ENCODE measurements around the gene HERC4.
"Not testable (repeated sequence)": the region's sequence is repeated elsewhere in the genome, so short reads cannot be mapped to it uniquely, and the experiment has no call there.

Gene HERC4

GRCh38 chr10:67936416-67936815, 138.7 kb downstream of the HERC4 start:
- no peak for DNase-seq

DNA sequence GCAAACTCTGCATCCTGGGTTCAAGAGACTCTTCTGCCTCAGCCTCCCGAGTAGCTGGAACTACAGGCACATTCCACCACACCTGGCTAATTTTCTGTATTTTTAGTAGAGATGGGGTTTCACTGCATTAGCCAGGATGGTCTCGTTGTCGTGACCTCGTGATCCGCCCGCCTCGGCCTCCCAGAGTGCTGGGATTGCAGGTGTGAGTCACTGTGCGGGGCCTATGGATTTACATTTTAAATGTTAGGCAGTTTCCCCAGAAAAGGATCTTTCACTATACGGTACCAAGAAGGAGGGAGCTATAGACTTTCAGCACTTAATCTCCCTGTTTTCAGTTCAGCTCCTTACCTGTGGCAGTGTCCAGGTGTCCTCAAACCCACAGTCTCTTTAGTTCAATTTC, 139.9 kb downstream of the HERC4 start:
- no peak for DNase-seq

DNA sequence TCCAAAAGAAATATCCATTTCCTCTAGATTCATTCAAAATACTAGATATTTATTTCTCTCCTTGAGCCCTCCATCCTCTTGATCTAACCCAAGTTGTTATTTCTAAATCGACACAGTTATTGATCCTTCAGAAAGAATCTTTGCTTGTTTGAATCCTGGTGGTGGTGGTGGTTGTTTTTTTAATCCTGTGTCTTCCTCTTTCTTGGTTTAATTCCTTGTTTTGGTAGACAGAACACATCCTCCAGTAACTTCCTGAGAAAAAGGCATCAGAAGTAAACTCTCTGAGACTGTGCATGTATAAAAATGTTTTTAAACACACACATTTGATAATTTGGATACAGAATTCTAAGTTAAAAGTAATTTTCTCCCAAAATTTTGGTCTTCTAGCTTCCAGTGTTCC, 140.7 kb downstream of the HERC4 start:
- no peak for DNase-seq

- no peak for DNase-seq
Observed at GRCh38 chr10:67933199-67933598, 141.9 kb downstream of the HERC4 start.

- no peak for DNase-seq
Observed at GRCh38 chr10:67926951-67927350, 148.1 kb downstream of the HERC4 start.

DNA sequence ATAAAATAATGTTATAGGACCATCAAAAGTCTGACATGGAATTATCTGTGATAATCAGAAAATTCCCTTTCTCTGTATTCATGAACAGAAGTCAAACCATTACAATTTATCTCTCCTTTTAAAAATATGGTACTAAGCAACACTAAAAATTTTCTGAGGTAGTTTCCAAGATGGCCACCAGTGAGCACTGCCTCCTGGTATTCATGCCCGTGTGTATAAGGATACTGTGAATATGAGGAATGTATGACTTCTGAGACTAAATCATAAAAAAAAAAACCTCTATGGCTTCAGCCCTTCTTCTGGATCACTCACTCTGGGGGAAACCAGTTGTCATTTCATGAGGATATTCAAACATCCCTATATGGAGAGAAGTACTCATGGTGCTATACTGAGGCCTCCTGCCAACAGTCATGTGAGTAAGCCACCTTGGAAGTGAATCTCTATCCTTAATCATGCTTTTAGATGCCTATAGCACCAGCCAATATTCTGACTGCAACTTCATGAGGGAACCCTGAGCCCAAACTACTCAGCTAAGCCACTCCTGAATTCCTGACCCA, 149.6 kb downstream of the HERC4 start:
- DNase-seq, result no peak

GRCh38 chr10:67924136-67924535, 150.9 kb downstream of the HERC4 start:
- DNase-seq, result no peak

- no peak for DNase-seq
Observed at GRCh38 chr10:67923551-67923950, 151.5 kb downstream of the HERC4 start.

DNA sequence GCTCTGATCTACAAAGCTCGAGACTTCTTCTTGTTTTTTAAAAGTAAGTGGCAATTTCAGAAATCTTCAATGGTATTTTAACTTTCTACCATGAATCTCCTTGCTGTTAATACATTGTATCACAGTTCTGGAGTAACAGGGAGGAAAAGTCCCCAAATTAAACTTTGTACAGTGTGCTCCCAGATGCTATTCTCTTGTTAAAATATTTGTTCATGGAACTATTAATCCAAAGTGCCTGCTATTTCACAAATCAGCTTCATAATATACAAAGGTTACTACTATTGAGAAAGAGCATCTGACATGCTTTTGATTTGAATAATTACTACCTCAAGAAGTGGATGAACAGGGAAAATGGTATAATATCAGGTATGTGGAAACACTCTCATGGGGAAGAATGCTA, 154.0 kb downstream of the HERC4 start:
- DNase-seq, result no peak

- no peak for DNase-seq
Observed at GRCh38 chr10:67917679-67918078, 157.4 kb downstream of the HERC4 start.

DNA sequence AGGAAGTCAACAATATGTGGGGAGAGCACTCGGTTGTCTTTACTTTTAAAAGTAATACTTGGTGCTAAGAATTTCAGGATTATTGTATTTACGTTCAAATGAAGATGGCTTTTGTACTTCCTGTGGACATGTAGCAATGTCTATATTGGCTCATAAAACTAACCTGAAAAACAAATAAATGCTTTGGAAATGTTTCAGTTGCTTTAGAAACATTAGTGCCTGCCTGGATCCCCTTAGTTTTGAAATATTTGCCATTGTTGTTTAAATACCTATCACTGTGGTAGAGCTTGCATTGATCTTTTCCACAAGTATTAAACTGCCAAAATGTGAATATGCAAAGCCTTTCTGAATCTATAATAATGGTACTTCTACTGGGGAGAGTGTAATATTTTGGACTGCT, 157.9 kb downstream of the HERC4 start:
- DNase-seq, result no peak

GRCh38 chr10:67914777-67915340, 160.2 kb downstream of the HERC4 start:
- DNase-seq, result no peak

DNA sequence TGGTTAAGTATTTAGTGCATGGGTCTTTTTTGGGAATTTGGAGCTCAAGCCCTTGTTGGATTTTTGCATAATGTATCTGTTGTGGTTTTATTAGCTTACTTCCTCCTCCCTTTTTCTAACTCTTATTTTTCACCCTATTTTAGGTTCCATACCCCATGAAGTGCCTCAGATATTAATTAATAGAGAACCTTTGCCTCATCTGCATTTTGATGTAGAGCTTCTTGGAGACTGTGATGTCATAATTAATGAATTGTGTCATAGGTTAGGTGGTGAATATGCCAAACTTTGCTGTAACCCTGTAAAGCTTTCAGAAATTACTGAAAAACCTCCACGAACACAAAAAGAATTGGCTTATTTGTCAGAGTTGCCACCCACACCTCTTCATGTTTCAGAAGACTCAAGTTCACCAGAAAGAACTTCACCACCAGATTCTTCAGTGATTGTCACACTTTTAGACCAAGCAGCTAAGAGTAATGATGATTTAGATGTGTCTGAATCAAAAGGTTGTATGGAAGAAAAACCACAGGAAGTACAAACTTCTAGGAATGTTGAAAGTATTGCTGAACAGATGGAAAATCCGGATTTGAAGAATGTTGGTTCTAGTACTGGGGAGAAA, 162.6 kb downstream of the HERC4 start:
- DNase-seq, result no peak

DNA sequence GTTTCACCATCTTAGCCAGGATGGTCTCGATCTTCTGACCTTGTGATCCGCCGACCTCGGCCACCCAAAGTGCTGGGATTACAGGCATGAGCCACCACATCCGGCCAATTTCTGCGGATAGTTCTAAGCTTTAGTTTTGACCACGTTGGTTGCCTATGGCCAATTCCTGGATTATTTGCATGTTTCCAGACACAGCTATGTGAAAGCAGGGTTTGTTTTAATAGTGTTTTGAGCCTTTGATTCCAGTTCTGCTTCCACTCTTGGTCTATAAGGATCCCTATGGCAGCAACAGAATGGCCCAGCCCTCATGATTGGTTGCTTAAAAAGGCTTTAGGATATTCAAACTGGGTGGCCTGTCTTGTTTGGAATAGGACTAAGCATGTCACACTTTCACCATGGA, 171.5 kb downstream of the HERC4 start:
- DNase-seq, result no peak

DNA sequence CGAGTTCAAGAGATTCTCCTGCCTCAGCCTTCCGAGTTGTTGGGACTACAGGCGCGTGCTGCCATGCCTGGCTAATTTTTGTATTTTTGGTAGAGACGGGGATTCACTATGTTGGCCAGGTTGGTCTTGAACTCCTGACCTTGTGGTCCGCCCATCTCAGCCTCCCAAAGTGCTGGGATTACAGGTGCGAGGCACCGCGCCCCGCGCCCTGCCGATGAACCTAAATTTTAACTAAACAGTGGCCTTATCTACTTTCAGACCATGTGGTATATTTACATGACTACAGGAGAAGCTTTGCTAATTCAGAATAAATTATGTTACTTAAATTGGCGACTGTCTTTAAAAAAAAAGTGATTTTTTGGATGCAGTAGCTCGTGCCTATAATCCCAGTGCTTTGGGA, 181.4 kb downstream of the HERC4 start:
- no peak for DNase-seq

DNA sequence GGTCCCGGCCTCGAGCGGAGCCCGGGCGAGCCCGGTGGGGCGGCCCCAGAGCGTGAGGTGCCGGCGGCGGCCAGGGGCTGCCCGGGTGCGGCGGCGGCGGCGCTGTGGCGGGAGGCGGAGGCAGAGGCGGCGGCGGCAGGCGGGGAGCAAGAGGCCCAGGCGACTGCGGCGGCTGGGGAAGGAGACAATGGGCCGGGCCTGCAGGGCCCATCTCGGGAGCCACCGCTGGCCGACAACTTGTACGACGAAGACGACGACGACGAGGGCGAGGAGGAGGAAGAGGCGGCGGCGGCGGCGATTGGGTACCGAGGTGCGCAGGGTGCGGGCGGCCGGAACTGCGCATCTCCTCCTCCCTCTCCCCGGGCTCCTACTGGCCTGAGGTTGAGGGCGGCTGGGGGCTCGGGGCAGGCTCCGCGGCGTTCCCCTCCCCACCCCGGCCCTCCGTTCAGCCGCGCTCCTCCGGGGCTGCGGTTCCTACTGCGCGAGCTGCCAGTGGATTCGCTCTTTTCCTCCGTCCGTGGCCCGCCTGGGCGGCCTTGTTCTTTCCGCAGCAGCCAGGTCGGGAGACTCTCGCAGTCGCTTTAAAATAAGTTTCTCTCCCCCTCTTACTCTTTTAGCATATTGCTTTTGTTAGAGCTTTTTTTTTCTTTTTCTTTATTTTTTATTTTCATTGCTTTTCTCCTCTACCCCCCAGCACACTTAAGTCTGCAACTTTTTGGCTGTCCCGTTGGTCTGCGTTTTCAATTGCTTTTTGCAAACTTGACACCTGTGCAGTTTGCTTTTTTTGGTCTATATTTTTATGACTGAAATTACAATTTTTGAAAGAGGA, 190.0 kb downstream of the HERC4 start:
- peak; percentile 91 for DNase-seq

- DNase-seq, result peak; percentile 96
Observed at GRCh38 chr10:67884313-67884841, 190.7 kb downstream of the HERC4 start, which contains the start of gene SIRT1. Gene SIRT1 (plus strand): TSS chr10:67884656. CDS start chr10:67884722, 66 bp downstream.

GRCh38 chr10:67883710-67884312, 191.3 kb downstream of the HERC4 start:
- DNase-seq, result no peak

- DNase-seq, result no peak
Observed at GRCh38 chr10:67878133-67878532, 196.9 kb downstream of the HERC4 start.

- DNase-seq, result not testable (repeated sequence)
Observed at GRCh38 chr10:67877421-67877820, 197.7 kb downstream of the HERC4 start.

- DNase-seq, result no peak
Observed at GRCh38 chr10:67875340-67876238, 199.5 kb downstream of the HERC4 start.
